ENCODE results near the gene TOP3B.

TOP3B gene

DNA sequence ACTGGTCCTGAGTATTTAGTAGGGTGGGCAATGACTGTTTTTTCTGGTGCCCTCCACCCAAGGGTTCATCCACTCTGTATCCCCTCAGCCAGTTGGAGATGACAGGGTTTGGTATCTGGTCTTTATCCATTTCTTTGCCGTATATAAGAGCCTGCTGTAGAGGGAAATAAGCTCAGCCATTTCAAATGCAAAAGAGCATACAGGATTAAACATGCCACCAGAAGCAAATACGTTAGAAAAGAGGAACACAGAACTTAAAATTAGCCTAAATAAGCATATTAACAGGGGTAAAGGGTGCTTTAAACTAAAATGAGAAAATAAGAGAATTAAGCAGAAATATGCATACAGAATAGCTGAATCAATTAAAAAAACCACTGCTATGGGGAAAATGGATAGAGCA is 27.8 kb upstream of the TOP3B start:
- no peak for DNase-seq

GRCh38 chr22:22009661-22010060 is 27.1 kb upstream of the TOP3B start:
- DNase-seq: no peak

- no peak for DNase-seq
These were observed 24.0 kb upstream of the TOP3B start for GRCh38 chr22:22006596-22006990.

DNA sequence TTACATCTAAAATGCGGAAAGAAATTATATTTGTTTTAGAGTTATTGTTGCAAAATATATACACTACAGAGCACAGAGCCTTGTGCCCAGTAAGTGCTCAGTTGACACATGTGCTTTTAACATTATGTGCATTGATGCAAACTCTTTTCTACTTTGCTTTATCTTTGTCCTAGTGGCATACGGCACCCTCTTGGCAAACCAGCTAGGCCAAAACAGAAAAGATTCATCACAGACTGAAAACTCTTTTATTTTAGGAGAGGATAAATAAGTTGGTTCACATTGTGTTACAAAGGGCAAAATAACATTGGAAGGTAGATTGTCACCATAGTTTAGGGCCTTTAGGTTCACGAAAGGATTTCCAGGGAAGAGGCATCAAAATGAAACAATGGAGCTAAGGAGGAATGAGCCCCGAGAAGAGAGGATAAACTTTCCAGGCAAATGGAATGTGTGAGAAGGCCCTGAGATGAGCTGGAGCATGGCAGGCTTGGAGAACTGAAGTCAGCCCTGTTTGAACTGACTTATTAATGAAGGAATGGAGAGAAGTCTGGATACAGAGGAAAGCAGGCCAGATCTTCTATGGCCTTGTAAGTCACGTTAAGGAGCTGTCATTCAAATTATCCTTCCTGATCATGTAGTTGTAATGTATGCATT is 23.5 kb upstream of the TOP3B start:
- no peak for DNase-seq

DNA sequence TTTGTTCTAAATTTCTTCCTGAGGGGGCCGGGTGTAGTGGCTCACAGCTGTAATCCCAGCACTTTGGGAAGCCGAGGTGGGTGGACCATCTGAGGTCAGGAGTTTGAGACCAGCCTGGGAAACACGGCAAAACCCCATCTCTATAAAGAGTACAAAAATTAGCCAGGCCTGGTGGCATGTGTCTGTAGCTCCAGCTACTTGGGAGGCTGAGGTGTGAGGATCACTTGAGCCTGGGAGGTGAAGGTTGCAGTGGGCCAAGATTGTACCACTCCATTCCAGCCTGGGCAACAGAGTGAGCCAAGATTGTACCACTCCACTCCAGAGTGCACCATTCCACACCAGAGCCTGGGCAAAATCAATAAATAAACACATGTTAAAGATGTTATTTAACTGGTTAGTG is 20.6 kb upstream of the TOP3B start:
- no peak for DNase-seq

DNA sequence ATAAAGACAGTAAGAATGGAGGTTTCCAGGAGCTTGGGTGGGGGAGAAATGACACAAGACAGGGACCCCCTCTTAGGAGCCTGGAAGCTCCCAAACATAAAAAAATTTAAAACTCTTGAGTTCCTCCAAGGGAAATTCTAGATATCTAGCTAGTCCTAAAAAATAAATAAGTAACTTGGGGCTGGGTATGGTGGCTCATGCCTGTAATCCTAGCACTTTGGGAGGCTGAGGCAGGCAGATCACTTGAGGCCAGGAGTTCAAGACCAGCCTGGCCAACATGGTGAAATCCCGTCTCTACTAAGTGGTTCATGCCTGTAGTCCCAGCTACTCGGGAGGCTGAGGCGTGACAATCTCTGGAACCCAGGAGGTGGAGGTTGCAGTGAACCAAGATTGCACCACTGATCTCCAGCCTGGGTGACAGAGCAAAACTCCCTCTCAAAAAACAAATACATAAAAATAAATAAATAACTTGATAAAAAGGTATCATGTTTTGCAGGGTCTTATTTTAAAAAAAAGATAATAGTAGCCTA is 20.0 kb upstream of the TOP3B start:
- DNase-seq: no peak

DNA sequence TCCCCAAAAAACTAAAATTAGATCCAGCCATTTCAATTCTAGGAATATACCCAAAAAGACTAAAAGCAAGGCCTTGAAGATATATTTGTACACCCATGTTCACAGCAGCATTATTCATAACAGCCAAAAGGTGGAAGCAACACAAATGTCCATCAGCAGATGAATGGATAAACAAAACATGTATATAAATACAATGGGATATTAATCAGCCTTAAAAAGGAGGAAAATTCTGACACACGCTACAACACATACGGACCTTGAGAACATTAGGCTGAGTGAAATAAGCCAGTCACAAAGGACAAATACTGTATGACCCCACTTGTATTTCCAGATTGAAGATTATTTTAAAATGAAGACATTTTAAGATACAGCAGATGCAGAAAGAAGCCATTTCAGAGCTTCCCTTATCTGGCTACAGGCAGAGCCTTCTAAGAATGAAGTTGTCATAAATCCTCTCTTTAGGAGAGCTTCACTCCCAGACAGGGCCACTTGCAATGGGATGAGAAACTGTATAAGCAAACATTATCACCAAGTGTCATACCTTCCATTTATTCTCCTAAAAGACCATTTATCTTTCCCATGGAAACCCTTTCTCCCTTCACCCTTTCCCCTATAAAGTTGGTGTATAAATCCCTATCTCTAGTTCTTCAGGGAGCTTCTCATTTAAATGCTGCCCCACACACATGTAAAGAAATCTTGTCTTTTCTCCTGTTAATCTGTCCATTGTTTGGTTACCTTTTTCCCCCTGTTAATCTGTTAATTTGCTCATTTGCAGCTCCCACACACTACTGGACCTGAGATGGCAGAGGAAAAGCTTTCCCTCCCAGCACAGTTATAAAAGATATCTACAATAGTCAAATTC is 19.3 kb upstream of the TOP3B start:
- no peak for DNase-seq

- no peak for DNase-seq
These were observed 16.1 kb upstream of the TOP3B start for GRCh38 chr22:21998595-21999247.

- no peak for DNase-seq
These were observed 13.7 kb upstream of the TOP3B start for GRCh38 chr22:21996175-21996720.

- DNase-seq: no peak
These were observed 13.1 kb upstream of the TOP3B start for GRCh38 chr22:21995660-21996059.

GRCh38 chr22:21994881-21995444 is 12.4 kb upstream of the TOP3B start:
- no peak for DNase-seq

DNA sequence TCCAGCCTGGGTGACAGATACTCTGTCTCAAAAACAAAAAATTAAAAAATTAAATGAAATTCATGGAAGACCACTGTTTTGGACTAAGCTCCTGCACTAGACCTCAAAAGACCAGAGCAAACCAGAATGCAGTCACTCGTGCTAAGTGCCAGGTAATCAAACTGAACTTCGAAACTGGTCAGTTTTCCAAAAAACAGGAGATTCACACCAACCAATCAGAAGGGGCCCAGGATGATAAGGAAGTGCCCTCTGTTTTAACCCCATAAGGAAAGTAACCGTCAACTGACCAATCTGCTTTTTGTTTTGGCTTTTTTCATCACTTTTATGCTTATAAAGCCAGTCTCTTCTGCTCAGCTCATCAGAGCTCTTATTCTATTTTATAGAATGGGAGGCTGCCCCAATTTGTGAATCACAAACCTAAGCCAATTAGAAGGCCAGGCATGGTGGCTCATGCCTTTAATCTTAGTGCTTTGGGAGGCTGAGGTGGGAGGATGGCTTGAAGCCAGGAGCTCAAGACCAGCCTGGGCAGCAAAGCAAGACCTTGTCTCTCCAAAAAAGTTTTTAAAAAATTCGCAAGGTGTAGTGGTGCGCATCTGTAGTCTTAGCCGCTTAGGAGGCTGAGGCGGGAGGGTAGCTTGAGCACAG is 10.1 kb upstream of the TOP3B start:
- no peak for DNase-seq

DNA sequence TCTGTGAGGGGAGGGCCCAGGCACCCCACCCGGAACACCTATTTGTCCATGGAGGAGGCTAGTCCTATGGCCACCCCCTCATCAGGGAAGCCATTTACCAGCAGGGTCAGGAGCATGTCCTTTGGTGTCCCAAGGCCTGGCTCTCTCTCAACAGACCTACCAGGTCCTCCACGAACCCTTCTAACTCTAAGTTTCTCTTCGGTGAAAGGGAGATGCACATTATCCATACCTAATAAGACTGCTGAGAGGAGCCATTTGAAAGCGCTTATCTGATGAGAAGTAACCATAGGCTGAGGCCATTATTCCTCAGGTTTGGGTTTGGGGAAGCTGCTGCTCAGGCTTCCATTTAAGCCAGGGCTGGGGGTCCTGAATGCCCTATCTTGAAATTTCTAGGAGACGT is 9.2 kb upstream of the TOP3B start:
- DNase-seq: no peak

DNA sequence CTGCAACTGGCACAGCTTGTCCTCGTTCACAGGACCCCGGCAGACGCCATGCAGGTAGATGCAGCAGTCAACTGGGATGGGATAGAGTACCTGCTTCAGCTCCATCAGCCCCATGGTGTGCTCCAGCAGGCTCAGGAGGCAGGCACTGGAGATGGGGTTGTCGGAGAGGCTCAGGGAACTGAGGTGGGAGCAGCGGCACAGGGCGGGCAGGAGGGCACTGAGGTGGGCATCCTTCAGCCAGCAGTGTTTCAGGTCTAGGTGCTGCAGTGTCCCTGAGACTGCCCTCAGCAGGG is 8.7 kb upstream of the TOP3B start:
- DNase-seq: no peak

- DNase-seq: no peak
These were observed 8.1 kb upstream of the TOP3B start for GRCh38 chr22:21990445-21991303.

- no peak for DNase-seq
These were observed 6.5 kb upstream of the TOP3B start for GRCh38 chr22:21989049-21989448.

DNA sequence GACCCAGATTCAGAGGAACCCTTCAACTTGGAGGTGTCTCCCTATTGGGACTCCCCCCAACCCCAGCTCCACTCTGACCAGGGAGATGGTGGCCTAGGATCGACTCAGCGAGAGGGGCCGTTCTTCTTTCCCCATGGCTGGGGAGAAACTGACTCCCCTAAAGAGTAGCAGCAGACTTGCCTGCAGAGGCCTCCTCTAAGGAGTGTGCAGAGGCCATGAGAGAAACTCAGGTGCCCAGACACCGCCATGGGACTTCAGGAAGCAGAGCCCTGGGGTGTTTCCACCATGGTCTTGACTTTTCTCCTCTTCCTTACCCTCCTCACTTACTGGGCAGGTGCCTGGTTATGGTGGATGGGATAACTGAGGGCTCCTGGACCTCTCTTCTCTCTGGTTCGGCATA is 2.6 kb upstream of the TOP3B start:
- DNase-seq: no peak

GRCh38 chr22:21984793-21985192 is 2.2 kb upstream of the TOP3B start:
- DNase-seq: no peak

DNA sequence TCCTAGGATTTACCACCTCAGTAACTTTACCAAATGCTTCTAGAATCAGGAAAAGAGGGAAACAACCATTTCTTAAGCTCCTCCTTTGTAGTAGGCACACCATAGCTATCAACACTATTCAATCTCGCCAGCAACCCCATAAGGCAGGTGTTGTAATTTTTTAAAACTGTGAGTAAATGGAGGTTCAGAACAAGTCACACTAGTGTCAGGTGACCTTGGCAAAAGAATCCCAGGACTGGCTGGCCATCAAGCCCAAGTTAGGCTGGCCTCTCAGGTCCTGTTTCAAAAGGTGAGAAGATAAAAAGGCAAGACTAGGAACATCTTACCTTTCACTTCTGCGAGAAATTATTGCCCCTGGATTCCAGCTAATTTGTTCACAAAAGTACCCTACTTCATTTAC is 713 bp downstream of the TOP3B start:
- DNase-seq: no peak

DNA sequence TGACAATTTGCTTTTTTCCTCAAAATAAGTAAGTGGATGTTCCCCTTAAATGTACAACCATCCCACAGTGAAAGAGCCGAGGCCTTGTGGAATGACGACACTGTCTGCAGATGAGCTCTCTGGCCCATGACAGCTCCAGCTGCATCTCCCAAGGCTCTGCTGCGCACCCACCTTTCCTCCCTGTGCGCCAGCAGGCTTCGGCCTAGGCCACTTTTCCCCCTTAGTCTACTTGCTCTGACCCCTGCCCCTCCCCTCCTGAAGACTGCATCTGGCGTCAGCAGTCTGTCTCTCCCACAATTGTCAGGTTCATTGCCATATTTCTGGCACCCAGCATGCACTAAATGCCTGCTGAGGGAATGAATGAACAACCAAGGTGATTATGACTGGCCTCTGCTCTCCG is 2.0 kb downstream of the TOP3B start:
- no peak for DNase-seq

DNA sequence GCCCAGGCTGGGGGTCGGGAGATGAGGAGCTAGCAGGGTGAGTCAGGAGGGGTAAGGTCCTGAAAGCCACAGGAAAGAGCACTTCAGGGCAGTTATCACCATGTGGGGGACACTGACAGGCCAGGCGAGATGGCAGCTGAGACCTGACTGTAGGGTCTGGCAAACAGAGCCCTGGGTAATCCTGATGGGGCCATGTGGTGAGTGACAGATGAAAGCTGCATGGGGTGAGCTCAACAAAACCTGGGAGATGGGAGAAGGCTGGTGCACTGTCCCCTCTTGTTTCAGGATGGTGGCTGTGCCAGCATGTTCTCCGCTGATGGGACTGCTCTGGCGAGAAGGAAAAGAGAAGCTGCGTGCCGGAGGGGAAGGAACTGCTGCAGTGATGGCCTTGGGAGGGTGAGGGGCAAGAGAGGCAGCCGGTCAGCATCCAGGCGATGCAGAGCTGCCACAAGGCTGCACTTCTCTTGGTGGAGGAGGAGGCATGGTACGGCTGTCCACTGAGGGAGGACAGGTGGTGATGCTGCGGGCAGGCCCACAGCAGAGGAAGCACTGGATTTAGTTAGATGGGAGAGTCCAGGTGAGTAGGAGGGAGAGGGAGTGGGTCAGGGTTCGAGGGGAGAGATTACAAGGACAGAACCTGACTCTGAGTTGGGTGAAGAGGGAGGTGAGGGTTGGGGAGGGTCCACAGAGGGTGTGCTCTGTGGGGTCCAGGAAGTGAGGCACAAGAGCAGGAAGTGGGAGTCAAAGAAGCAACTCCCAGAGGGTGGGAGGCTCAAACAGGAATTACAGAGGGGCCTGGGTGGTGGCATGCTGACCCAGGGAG is 3.8 kb downstream of the TOP3B start:
- no peak for DNase-seq

Data from activated T-cell treated with anti-CD3 and anti-CD28 coated beads for 4 hours (primary cell).